ENCODE results near the gene AAMP. TPM values are rescaled to one million over a fixed set of nuclear protein-coding genes. Genes with fewer than 3 reads are reported as not detected.

AAMP gene
- total and polyA plus RNA-seq, 2 donors (not counting 3 experiments of a cell fraction or from before 2014, with no cell fraction given): 69.3 to 84.4 TPM

- Histone ChIP-seq H3K9ac (replicated peaks; ENCODE audit: extremely low read depth, insufficient read depth, low read length) (no peak overlapping the region), H3K27ac (ENCODE audit: insufficient read depth, low read depth, low read length) (no peak overlapping the region), H3K4me2 (ENCODE audit: insufficient read depth, low read length) (no peak overlapping the region), H3K27me3 (ENCODE audit: control insufficient read depth in 2 of 2, insufficient read depth in 2 of 2, low read length in 2 of 2) (no peaks in the 10 kb centered on the region), H3K9me3 (replicated peaks; ENCODE audit: control insufficient read depth, insufficient read depth, low read length) (no peaks in the 10 kb centered on the region), H4K20me1 (replicated peaks; ENCODE audit: control insufficient read depth, extremely low read depth, insufficient read depth, low read length) (no peaks in the 10 kb centered on the region), H3K79me2 (ENCODE audit: control insufficient read depth, insufficient read depth, low read length) (peaks cover under 1% of the 10 kb centered on the region), H3K9me1 (replicated peaks; ENCODE audit: control insufficient read depth, extremely low read depth, insufficient read depth, low read length) (no peaks in the 10 kb centered on the region), H3K4me1 (ENCODE audit: control insufficient read depth, extremely low read depth, insufficient read depth, low read length) (peaks cover 14% of the 10 kb centered on the region), H3K36me3 (ENCODE audit: control insufficient read depth in 2 of 2, extremely low read depth in 1 of 2, insufficient read depth in 2 of 2, low read length in 2 of 2) (peaks cover 19 to 59% of the 10 kb centered on the region in 2 experiments), H2AFZ (ENCODE audit: low read depth, low read length) (no peak overlapping the region), H3K4me3 (replicated peaks in 1 of 3; ENCODE audit: insufficient read depth in 1 of 3, low read depth in 1 of 3, low read length in 3 of 3) (no peak overlapping the region)
- CTCF ChIA-PET: interaction anchor here (0.6 to 7.0 kb wide), 5 partner anchors 12 to 126 kb away, joined by 3 to 99 read pairs (median 14); partner anchors contain the start of gene TMBIM1
- POLR2A ChIA-PET: no interaction called here
- FAIRE-seq (no peak), DNase-seq (ENCODE audit: low read depth, low spot score) (no peak)
- TF ChIP-seq FOS (IDR thresholded peaks at IDR 0.05; ENCODE audit: borderline replicate concordance, insufficient read depth, low read length) (no peak), MYC (IDR thresholded peaks at IDR 0.05; ENCODE audit: low read depth, low read length) (no peak), GATA2 (IDR thresholded peaks at IDR 0.05; ENCODE audit: insufficient read depth, insufficient read length, low read depth, low read length) (no peak), EZH2 (IDR thresholded peaks at IDR 0.05; ENCODE audit: borderline replicate concordance, low read depth, low read length, severe bottlenecking) (no peak), JUN (IDR thresholded peaks at IDR 0.05; ENCODE audit: borderline replicate concordance, insufficient read depth, insufficient read length, low read depth) (no peak), POLR2AphosphoS5 (IDR thresholded peaks at IDR 0.05; ENCODE audit: insufficient read depth, low read depth, low read length) (no peak), POLR2A (IDR thresholded peaks at IDR 0.05; ENCODE audit: low read depth, low read length) (no peak)
- TF ChIP-seq, protein P1, sequence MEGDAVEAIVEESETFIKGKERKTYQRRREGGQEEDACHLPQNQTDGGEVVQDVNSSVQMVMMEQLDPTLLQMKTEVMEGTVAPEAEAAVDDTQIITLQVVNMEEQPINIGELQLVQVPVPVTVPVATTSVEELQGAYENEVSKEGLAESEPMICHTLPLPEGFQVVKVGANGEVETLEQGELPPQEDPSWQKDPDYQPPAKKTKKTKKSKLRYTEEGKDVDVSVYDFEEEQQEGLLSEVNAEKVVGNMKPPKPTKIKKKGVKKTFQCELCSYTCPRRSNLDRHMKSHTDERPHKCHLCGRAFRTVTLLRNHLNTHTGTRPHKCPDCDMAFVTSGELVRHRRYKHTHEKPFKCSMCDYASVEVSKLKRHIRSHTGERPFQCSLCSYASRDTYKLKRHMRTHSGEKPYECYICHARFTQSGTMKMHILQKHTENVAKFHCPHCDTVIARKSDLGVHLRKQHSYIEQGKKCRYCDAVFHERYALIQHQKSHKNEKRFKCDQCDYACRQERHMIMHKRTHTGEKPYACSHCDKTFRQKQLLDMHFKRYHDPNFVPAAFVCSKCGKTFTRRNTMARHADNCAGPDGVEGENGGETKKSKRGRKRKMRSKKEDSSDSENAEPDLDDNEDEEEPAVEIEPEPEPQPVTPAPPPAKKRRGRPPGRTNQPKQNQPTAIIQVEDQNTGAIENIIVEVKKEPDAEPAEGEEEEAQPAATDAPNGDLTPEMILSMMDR (IDR thresholded peaks at IDR 0.05; ENCODE audit: extremely low read depth in 1 of 2, insufficient read depth in 1 of 2, low read depth in 1 of 2, low read length in 2 of 2): no peak
- TF ChIP-seq, protein P2, sequence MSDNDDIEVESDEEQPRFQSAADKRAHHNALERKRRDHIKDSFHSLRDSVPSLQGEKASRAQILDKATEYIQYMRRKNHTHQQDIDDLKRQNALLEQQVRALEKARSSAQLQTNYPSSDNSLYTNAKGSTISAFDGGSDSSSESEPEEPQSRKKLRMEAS (IDR thresholded peaks at IDR 0.05; ENCODE audit: insufficient read depth, insufficient read length): no peak
- intact Hi-C loops (cut with micrococcal nuclease) (loop anchor here (5.0 kb wide), 1 partner anchor 373 kb away; no protein-coding TSS in a partner anchor), dilution Hi-C loops (cut with MboI; ENCODE audit: extremely low pct_ligation_motif_present, low sequenced_read_pairs) (no loop called here)
- BruUV-seq (replicated peaks): TSS peak; percentile 10
Observed at GRCh38 chr2:218274586-218274985, 4.6 kb upstream of the AAMP start.

All from endothelial cell of umbilical vein (primary cell).